A673 (cell line): ENCODE results near the gene SYNE1. TPM values are rescaled to one million over a fixed set of nuclear protein-coding genes. Genes with fewer than 3 reads are reported as not detected.
"Not testable (repeated sequence)": the region's sequence is repeated elsewhere in the genome, so short reads cannot be mapped to it uniquely, and the experiment has no call there.

Experiments used
- BruUV-seq: library from RNA; stranded (reverse); fragments of 400-500 nt; replicated peaks from 2 replicates; lab custom pipeline; 2021; lab: Mats Ljungman, UMichigan
- CTCF ChIA-PET: fragments of 300-600 bp; sonication (Branson Sonifier 250); formaldehyde crosslinking; loops from one replicate; lab custom pipeline; 2022; ENCODE audit warnings: antibody characterized with exemption; lab: Charles Lee
- POLR2A ChIA-PET: fragments of 300-600 bp; sonication (Branson Sonifier 250); formaldehyde crosslinking; loops from one replicate; lab custom pipeline; 2022; ENCODE audit warnings: antibody characterized with exemption; ENCODE audit not compliant: low non-redundant PET; lab: Charles Lee
- DNase-seq: peaks from one replicate; pipeline ENCODE4 v3.0.0-alpha.2; 2015; ENCODE audit warnings: low spot score
- H3K27ac ChIP-seq: fragments of 200-600 bp; sonication (generic); 2 replicates; pipeline ENCODE4 v1.5.1; 2016; ENCODE audit warnings: mixed run types, low read depth, mild to moderate bottlenecking, mixed read lengths, antibody characterized with exemption, low read length; ENCODE audit not compliant: poor library complexity, severe bottlenecking
- H3K27me3 ChIP-seq: fragments of 200-600 bp; sonication (generic); replicated peaks from 2 replicates; pipeline ENCODE4 v1.6.1; 2017; ENCODE audit warnings: mixed run types, low read depth, mild to moderate bottlenecking, mixed read lengths, antibody characterized with exemption, low read length; ENCODE audit not compliant: insufficient read depth, poor library complexity
- H3K36me3 ChIP-seq: fragments of 200-600 bp; sonication (generic); 2 replicates; pipeline ENCODE4 v1.6.1; 2016; ENCODE audit warnings: mixed run types, mild to moderate bottlenecking, mixed read lengths, antibody characterized with exemption, low read length; ENCODE audit not compliant: insufficient read depth, poor library complexity, severe bottlenecking
- H3K4me1 ChIP-seq: fragments of 200-600 bp; sonication (generic); 2 replicates; pipeline ENCODE4 v1.6.1; 2017; ENCODE audit warnings: mixed run types, mild to moderate bottlenecking, mixed read lengths, antibody characterized with exemption, low read length; ENCODE audit not compliant: insufficient read depth, poor library complexity, severe bottlenecking
- H3K4me3 ChIP-seq: fragments of 200-600 bp; sonication (generic); 2 replicates; pipeline ENCODE4 v1.5.1; 2016; ENCODE audit warnings: low read depth, mixed run types, mild to moderate bottlenecking, mixed read lengths, low read length; ENCODE audit not compliant: poor library complexity, severe bottlenecking
- H3K9me3 ChIP-seq: fragments of 200-600 bp; sonication (generic); 2 replicates; pipeline ENCODE4 v1.6.1; 2016; ENCODE audit warnings: mixed run types, low read depth, mild to moderate bottlenecking, mixed read lengths, antibody characterized with exemption, low read length; ENCODE audit not compliant: poor library complexity, severe bottlenecking
- CTCF ChIP-seq: fragments of 300-800, 200-600 bp; sonication (generic); conservative IDR thresholded peaks from 2 replicates; pipeline ENCODE4 v1.5.1; 2017; ENCODE audit warnings: low read depth, mild to moderate bottlenecking, antibody characterized with exemption, low read length, moderate library complexity, mixed read lengths
- EZH2 ChIP-seq: fragments of 200-600 bp; sonication (generic); IDR thresholded peaks from 2 replicates; pipeline ENCODE4 v1.6.1; 2017; ENCODE audit warnings: borderline replicate concordance, low read depth, mild to moderate bottlenecking, mixed read lengths, antibody characterized with exemption, low read length; ENCODE audit not compliant: poor library complexity, severe bottlenecking
- intact Hi-C: fragments of 100-400 bp; cut with micrococcal nuclease; formaldehyde crosslinking; loops from one replicate; pipeline ENCODE4 v1.10.0; 2022; ENCODE audit not compliant: unreplicated experiment
- total RNA-seq: library from RNA; stranded (reverse); gene quantifications from 2 replicates; pipeline ENCODE4 v1.2.3, GENCODE V29; 2021

SYNE1 gene
- total RNA-seq, 1 experiment from 2014 or later, result 12.1 TPM

GRCh38 chr6:152423216-152424103, 213.7 kb downstream of the SYNE1 start:
- Histone ChIP-seq H3K4me1 (no peaks in the 10 kb centered on the region), H3K36me3 (no peaks in the 10 kb centered on the region), H3K9me3 (no peaks in the 10 kb centered on the region), H3K27me3 (no peaks in the 10 kb centered on the region), H3K27ac (no peak overlapping the region), H3K4me3 (no peak overlapping the region)
- TF ChIP-seq CTCF (0 out of 2 replicates have a peak, but pooled peaks have one; percentile 13), EZH2 (no peak)
- BruUV-seq, result no TSS peak
- peak; percentile 0 for DNase-seq
- intact Hi-C loops, result no loop called here
- CTCF ChIA-PET, result no interaction called here
- POLR2A ChIA-PET, result no interaction called here

- intact Hi-C loops, CTCF ChIA-PET, H3K27ac ChIP-seq, DNase-seq, H3K36me3 ChIP-seq, H3K4me1 ChIP-seq, H3K9me3 ChIP-seq, POLR2A ChIA-PET, H3K27me3 ChIP-seq, BruUV-seq, H3K4me3 ChIP-seq: not testable (repeated sequence)
Measured at GRCh38 chr6:152421496-152421895, 215.7 kb downstream of the SYNE1 start.

DNA sequence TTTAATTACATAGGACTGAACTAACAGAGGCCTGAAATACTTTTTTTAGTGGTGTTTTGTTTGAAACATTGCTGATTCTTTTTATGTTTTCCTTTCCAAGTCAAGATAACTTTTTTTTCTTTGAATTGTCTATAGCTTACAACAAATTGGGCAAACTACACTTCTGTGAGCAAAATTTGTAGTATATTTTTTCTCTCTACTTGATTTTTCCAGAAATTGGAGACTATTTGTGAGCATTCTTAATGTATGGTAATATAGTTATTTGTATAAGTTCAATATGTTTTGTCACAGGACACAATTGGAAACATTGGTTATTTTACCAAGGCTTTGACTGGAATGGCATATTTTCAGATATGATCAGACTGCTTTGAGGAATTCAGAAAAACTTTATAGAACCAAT, 216.5 kb downstream of the SYNE1 start:
- Histone ChIP-seq H3K36me3 (no peaks in the 10 kb centered on the region), H3K27ac (no peak overlapping the region), H3K4me1 (no peaks in the 10 kb centered on the region), H3K9me3 (no peaks in the 10 kb centered on the region), H3K4me3 (no peak overlapping the region), H3K27me3 (no peaks in the 10 kb centered on the region)
- intact Hi-C loops, result no loop called here
- no peak for TF ChIP-seq EZH2
- TF ChIP-seq CTCF, result no peak
- CTCF ChIA-PET, result no interaction called here
- POLR2A ChIA-PET, result no interaction called here
- no peak for DNase-seq
- BruUV-seq, result no TSS peak
